GM12874 (cell line): ENCODE results near the gene CTNNA2.

Experiments used
- CTCF ChIP-seq: IDR thresholded peaks from 2 replicates; pipeline ENCODE4 v1.5.1; 2011; ENCODE audit warnings: low read depth, mild to moderate bottlenecking, control low read depth, low read length, moderate library complexity; ENCODE audit not compliant: insufficient read depth

CTNNA2 gene

GRCh38 chr2:80166483-80167171, 653.8 kb downstream of the CTNNA2 start:
- TF ChIP-seq CTCF, result no peak

- no peak for TF ChIP-seq CTCF
Observed at GRCh38 chr2:80167284-80167808, 654.5 kb downstream of the CTNNA2 start.

- TF ChIP-seq CTCF, result no peak
Observed at GRCh38 chr2:80168037-80168436, 655.2 kb downstream of the CTNNA2 start.

- no peak for TF ChIP-seq CTCF
Observed at GRCh38 chr2:80168801-80169200, 656.0 kb downstream of the CTNNA2 start.

GRCh38 chr2:80169811-80170594, 657.2 kb downstream of the CTNNA2 start:
- no peak for TF ChIP-seq CTCF

- TF ChIP-seq CTCF, result no peak
Observed at GRCh38 chr2:80185091-80185490, 672.2 kb downstream of the CTNNA2 start.

GRCh38 chr2:80186262-80186661, 673.4 kb downstream of the CTNNA2 start:
- no peak for TF ChIP-seq CTCF
